NOMO-1 treated with DMSO at 0.1 percent for 48 hours (cell line): ENCODE data around the gene SERTAD4.
"Not testable (repeated sequence)": the region's sequence is repeated elsewhere in the genome, so short reads cannot be mapped to it uniquely, and the experiment has no call there.

Source experiments
- DNase-seq: peaks from one replicate; lab custom pipeline; 2025; ENCODE audit not compliant: unreplicated experiment; lab: John Stamatoyannopoulos, UW

SERTAD4 gene

DNA sequence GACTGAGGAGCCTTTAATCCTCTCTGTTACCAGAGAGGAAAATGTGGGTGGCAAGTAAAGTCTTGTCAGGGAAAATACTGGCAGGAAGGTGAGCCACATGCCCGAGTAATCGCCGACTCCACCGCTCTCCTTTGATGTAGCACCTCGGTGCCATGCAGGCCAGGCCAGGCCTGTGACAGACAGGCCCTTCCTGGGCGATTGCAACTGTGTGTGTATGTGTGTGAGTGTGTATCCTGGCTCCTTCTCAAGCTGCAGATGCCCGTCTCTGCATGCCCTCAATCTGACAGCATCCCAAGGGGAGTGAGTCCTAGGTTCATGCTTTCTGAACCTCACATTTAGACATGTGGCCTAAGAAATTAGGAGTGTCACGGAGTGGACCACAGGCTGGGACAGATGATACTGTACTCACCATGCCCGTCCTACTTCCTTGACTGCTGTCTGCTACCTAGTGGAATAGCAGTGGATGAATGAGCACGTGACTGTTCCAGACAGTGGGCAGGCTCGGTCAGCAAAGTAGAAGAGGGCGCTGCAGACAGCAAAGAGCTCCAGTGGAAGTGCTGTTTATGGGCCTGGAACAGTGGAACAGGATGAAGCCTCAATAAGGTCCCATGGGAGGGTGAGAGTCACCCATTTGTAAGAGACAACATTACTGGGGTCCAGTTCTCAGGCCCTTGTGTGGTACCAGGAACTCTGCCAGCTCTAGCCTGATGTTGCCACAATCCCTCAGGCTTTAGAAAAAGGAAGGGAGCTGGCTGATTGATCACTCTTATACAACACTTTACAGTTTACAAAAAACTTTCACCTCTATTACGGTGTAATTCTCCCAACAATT is 25.3 kb downstream of the SERTAD4 start:
- DNase-seq = no peak

DNA sequence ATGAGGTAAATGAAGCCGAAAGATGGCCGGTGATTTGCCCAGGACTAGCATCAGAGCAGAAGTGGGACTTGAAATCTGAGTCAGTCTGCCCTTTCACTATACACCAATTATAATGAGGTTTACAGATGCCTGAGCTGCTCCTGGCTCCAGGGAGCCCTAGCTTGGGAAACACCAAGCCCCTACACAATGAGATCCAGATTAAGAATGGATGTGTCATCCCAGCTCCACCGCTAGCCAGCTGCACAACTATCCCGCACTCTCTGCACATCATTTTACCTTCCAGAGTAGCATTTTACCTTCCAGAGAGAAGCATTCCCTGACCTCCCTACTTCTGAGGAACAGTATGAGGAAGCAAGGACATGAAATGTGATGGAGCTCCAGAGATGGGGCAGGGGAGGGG is 27.0 kb downstream of the SERTAD4 start:
- no peak for DNase-seq

DNA sequence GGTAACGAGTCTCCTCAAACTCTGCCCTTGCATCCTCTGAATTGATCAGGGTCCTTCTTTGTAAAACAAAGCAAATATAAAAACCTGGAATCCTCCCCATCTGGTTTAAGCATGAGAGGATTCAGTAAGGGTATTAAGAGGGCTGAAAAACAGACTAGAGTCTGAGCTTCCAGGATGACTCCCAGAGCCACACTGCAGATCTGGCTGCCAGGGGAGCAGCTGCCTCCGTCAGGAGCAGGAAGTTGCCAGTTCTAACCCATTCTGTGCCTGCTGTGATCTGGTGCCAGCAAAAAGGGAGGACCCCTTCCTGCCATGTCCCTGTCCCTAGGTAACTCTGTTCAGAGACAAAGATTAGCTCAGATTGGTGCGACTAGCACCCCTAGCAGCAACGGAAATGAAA is 27.5 kb downstream of the SERTAD4 start:
- DNase-seq = no peak

DNA sequence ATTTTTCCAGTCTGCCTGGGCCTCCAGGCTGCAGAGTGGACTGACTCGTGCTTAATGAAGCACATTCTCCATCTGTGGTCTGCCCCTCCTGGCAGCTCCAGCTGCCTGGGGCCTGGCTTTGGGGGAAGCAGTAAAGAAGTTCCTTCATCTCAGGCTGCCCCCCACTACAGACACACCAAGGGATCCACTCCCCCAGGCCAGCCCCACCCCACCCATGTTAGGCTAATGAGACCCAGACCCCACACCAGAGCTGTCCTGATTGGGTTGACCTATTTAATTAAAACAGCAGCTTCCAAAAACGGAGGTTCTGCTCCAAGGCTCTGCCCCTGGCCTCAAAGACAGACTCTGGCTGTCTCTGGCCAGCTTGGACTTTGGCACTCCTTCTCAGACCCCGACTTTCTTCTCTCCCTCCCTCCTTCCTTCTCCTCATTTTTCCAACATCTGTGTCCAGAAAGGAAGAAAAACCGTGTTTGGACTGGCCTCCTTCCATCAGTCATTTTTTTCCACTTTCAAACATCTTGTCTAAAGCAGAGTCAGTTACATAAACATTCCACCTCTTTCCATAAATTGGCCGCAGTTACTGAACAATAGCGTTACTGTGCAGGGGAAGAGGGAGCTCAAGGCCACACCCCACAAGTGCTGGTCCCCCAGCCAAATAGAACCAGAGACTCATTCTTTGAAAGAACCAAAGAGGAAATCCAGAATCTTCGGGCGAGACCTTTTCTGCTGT is 29.7 kb downstream of the SERTAD4 start:
- DNase-seq = no peak

DNA sequence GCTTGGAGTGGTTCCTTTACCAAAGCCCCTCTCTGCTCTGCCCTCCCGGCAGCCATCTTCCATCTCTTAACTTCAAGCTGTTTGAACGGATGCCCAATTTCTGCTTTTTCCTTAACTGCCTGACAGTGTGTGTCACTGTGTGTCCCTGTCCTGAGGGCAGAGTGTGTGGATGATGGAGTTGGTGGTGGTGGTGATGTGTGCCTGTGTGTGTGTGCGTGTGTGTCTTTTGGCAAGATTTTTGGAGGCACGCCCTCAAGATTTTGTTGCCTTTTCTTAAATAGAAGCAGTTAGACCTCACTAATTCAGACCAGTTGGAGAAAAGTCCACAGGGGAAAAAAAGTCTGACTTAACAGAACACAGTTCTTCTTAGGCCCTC is 30.3 kb downstream of the SERTAD4 start:
- DNase-seq = no peak

DNA sequence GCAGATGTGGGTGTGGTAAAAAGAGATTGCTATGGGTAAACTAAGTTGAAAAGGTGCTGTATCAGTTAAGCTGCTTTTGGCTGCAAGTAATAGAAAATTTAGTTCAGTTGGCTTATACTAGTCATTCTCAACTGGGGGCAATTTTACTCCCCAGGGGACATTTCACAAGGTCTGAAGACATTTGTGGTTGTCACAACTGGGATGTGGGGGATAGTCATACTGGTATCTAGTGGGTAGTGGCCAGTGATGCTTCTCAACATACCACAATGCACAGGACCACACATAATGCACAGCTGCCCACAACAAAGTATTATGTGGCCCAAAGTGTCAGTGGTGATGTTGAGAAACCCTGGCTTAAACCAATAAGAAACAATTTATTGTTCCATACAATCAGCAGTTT is 31.4 kb downstream of the SERTAD4 start:
- no peak for DNase-seq

DNA sequence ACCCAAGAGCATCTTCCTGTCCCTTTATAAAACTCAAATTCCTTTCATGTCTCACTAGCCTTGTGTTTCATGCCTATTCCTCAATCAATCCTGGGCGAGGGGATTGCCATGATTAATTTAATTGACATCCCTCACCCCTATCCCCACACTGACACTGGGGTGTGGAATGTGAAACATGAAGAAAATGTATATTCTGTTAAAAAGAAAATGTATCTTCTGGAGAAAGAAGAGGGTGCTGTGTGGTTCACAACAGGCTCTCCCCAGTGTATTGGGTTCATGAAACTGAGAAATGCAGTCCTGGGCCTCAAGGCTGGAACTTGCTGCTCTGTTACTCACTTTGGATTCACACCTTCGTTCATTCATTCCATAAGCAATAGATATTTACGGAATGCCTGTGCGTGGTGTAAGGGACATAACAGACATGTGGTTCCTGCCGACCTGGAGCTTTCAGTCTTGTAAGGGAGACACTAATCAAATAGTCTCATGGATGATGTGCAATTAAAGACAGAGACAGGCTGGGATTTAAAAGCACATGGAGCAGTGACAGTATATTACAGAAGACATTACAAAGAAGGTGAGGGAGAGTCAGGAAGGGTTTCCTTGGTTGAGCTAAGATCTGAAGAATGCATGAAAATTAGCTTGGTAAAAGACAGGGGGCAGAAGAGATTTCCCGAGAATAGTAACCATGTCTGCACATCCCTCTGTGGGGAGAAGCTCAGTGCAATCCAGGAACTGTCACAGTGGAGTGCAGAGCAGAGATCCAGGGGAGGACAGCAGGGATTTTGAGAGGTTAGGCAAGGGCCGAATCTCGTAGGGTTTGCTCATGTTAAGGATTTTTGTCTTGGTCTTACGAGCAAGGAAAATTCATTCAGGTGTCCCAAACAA is 32.1 kb downstream of the SERTAD4 start:
- DNase-seq = no peak

DNA sequence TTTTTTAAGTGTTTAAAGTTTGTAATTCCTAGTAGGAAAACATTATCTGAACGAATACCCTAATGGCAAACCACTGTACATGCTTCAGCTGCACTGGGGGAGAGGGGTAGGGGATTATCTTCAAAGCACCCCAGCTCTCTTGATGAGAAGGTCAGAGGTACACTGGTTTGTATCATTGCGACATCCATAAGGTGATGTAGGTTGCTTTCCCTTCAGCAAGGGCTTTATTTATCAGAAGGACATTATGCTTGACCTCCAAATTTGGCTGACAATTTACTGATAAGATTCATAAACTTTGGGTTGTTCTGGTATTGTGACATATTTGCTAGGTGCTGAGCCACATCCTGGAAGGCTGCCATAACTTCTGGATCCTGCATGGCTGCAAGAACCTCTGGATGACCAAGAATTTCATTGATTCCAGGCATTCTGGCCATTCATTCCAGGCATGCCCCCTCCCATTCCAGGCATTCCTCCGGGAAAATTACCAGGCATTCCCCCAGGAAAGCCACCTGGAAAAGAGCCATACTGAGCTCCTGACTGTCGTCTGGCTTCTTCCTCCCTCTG is 32.9 kb downstream of the SERTAD4 start:
- DNase-seq = not testable (repeated sequence)

DNA sequence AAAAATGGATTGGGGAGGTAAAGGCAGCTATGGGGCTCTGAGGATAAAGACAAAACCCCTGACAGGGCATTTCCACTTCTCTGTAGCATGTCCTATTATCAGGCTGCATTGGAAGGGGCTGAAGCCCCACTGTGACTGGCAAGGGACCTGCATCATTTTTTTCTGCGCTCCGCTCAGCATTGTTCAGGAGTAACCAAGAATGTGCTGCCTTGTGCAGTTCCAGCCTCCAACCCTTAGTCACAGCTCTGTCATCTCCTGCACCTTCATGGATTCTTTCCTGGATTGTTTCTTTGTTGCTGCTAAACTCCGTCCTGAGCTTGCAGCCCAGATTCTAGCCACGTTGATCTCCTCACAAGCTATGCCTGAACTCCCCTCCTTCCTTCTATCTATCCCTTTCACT is 37.4 kb downstream of the SERTAD4 start:
- no peak for DNase-seq

DNA sequence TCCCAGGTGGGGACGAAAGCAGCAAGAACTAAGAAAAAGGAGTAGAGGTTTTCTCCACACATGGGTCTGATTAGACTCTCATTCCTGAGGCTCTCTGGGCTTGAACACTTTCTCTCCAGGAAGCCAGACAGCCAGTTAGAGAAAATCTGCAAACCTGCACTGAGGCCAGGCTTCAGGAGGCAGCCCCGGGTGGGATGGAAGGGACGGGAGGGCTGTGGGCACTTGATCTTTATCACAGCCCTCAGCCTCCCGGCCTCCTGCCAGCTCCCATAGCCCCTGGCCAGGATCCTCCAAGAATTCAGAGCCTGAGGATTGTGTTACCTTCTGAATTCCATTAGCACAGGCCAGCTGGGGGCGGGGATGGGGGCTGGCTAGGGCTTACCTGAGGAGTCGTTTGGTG is 40.1 kb downstream of the SERTAD4 start:
- no peak for DNase-seq

DNA sequence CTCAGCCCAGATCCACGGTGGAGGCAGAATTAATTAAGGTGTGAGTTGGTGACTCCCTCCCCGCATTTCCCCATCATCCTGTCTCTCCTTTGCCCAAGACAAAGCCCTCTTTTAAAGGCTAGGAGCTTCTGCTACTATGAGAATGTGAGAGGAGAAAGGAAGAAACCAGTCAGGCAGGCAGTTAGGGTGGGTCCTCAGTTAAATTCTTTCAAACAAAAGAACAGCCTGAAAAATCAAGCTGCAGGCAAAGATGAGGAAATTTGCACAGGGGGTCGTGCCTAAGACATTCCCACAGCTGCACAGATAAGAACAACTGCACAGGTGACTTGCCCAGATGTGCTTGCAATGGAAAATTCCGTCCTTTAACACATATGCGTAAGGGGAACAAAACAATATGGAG is 47.6 kb downstream of the SERTAD4 start:
- no peak for DNase-seq

DNA sequence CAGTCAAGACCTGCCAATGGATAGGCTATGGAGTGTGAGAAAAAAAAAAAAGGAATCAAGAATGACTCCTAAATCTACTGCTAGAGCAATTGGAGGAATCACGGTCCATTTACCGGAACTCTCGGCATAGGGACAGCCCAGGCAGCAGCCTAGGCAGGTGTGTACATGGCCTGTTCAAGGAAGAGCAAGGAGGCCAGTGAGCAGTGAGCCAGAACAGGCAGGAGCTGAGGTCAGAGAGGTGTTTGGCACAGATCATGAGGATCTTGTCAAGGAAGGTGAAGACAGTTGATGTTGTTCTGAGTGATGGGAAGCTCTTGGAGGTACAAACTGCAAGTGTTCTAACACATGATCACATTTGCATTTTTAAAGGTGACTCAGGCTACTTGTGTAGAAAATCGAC is 55.5 kb downstream of the SERTAD4 start:
- no peak for DNase-seq

DNA sequence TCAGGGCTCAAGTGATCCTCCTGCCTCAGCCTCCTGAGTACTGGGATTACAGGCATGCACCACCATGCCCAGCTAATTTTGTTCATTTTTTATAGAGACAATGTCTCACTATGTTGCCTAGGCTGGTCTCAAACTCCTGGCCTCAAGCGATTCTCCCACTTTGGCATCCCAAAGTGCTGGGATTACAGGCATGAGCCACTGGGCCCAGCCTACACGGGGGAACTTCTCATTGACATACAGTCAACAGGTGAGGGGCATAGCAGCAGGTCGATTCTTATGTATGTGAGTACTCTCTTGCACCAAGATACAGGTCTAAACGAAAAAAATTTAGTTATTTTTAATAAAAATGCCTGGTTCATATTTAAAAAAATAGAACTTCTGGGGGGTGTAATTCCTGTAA is 56.7 kb downstream of the SERTAD4 start:
- DNase-seq = no peak

DNA sequence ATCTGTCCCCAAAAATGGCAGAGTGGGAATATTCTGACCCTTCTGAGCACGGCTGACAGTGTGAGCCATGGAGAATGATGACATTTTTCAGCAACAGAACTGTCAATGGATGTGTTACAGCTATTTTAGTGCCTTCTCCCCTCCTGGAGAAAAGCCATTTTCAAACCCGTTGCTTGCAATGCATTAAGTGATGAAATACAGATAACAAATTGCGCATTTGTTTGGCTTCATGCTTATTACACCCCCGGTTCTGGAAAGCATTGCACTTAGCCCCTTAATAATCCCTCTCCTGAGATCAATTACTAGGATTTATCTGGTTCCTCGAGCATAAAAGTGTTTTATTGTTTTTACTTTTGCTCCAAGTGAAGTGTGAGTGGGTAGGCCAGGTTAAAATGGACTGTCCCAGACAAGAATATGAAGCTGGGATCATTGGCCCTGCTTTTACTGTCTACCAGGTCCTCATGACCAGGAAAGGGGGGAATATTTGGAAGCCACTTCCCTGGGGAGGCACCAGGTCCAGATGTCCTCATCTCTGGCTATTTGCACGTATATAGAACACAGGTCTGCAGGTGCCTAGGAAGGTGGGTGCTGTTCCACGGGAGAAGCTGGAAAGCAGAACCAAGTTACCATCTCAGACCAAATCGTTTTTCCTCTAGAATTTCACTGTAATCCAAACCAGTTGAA is 58.6 kb downstream of the SERTAD4 start:
- no peak for DNase-seq

DNA sequence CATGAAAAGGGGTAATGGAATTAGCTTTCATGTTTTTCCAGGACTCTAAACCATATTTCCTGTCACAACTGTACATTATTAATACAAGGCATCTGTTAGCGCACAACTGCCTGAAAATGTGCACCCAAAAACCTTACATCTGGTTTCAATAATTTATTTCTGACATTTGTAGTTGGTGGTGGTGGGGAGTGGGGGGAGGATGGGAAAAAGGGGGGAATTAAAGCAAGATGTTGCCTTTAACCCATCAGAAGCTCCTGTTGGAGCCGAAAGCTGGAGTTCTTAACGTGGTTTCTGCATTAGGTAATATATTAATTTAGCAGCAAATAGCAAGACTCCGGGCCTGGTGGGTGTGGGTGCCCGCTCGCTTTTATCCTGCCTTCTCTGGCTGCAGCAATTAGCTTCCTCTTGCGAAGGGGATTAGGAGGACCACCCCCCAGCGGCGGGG is 59.2 kb downstream of the SERTAD4 start:
- no peak for DNase-seq

DNA sequence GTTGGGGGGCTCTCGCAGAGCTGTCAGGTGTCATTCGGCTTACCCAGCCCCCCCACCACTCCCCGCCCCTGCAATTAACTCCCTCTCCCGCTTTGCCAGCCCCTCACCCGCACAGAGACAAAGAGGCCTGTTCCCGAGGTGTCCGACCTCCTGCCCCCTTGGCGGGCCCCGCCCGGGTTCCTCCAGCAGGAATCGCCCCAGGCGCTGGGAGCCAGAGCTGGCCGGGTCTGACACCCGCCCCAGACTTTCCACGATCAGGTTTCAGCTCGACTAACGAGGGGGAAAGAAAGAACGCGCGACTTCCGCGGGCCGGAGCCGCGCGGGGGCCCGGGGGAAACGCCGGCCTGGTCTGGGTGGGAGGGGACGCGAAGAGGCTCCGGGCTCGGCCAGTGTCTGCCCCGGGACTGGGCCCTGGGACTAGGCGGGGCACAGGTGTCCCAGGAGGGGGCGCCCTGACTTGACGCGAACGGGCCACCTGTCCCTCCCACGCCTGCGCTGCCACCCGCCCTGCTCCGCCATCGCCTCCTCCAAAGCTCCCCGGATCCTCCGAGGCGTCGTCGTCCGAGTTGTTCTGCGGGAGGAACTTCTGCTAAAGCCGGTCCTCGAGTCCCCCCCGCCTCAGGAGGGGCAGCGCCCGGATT is 59.8 kb downstream of the SERTAD4 start:
- DNase-seq = peak; percentile 2

DNA sequence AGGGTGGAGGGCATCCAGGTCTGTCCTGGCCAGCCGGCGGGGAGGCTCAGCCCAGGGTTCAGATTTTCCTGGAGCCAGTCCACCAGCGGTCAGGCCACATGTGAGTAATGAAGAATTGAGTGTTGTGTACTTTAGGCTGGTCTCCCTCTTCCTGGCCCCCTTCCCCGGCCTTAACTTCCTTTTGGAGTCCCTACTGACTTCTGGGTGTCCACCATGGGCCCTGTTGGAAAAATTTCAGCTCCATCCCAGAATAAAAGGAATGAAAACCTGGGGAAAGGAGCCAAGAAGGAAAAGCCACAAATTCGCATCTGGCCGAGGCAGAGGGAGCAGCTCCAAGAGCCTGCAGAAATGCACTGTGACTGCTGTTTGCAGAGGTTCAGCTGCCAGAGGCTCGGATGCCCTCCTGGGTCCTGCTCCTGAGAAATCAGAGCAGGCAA is 60.6 kb downstream of the SERTAD4 start:
- no peak for DNase-seq

DNA sequence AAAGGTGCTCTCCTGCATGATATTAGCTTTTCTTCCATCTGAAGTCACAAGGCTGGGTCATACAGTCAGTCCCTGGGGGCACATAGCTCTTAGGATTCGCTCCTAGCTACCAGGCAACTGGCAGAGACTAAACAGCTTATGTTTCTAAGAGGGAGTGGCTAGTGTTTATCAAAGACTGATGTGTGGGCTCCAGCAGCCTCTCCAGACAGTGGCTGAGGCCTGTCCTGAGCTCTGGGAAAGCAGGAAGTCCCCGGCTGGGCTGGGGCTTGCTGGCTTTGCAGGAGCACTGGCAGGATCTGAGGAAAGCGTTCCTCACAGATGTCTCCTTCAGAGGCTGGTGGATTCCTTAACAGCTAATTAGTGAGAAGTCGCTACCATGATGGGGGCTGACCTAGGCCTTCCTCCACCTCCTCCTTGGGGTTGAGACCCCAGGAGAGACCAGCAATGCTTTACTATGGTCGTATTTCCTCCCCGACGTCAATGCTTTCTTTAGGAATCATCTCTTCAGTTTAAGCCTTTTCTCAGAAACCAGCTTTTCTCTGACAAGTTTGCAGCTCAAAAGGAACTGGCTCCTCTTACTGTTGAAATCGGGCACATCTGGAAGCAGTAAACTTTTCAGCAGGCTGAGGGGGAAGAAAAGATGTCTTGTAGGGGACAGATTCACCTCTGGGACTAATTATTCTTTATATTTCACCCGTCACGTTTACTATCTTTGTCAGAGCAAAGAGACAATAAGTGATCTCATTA is 62.6 kb downstream of the SERTAD4 start:
- DNase-seq = no peak
